Mucosa of descending colon (tissue), 3 donors: Measurements from ENCODE around the gene OR2T1. TPM values are rescaled to one million over a fixed set of nuclear protein-coding genes. Genes with fewer than 3 reads are reported as not detected.

Source experiments
- ATAC-seq: fragments of 200-7000 bp; cut with Tn5 transposase; one replicate; pipeline ENCODE4 v1.9.1; 2020; ENCODE audit warnings: mild to moderate bottlenecking, moderate library complexity
- DNase-seq, 3 donors: peaks; one replicate each; pipeline ENCODE4 v3.0.0-alpha.2; 2020
- H3K36me3 ChIP-seq: fragments of 200-600 bp; one replicate; pipeline ENCODE4 v1.8.0; 2021; ENCODE audit warnings: low read depth, mild to moderate bottlenecking
- H3K4me1 ChIP-seq: fragments of 200-600 bp; one replicate; pipeline ENCODE4 v1.8.0; 2021; ENCODE audit warnings: low read depth, mild to moderate bottlenecking
- H3K4me3 ChIP-seq: fragments of 200-600 bp; one replicate; pipeline ENCODE4 v1.8.0; 2021; ENCODE audit warnings: mild to moderate bottlenecking
- H3K9me3 ChIP-seq: fragments of 200-600 bp; one replicate; pipeline ENCODE4 v1.8.0; 2021; ENCODE audit warnings: mild to moderate bottlenecking
- intact Hi-C, 2 donors: fragments of 100-400 bp; cut with DNase I in 1 of 2; cut with micrococcal nuclease in 1 of 2; formaldehyde crosslinking; loops; one replicate each; pipeline versions ENCODE4 v1.11.0 to v1.11.1; 2022; cut with DNase I, micrococcal nuclease
- total RNA-seq, 3 donors: library from RNA; stranded (reverse); fragmentation: NEBNext Ultra II Directional in 2 of 3; extraction: Animal tissue kit (Norgen Biotek cat#: 25700) in 2 of 3; gene quantifications; one replicate each; pipeline versions ENCODE4 v1.2.1 to v1.2.4, GENCODE V29; 2021 to 2023
- TF ChIP-seq, protein P1 (sequence below): fragments of 200-600 bp; IDR thresholded peaks from one replicate; pipeline ENCODE4 v1.8.0; 2022; ENCODE audit warnings: antibody characterized with exemption, mild to moderate bottlenecking
- donor health status: DM: no; HTN: no; CAD: no; lungs with moderate emphysema.
- donor health status: DM: no; HTN: no; CAD: no.
- donor health status: DM: no; HTN: yes; CAD: no.

Gene OR2T1
- total RNA-seq, 3 donors from 2014 or later, result not detected

GRCh38 chr1:248373761-248374160, 29.1 kb upstream of the OR2T1 start:
- DNase-seq (no peak), ATAC-seq (no peak)
- Histone ChIP-seq H3K9me3 (peaks cover 31% of the 10 kb centered on the region), H3K4me1 (no peaks in the 10 kb centered on the region), H3K36me3 (no peaks in the 10 kb centered on the region), H3K4me3 (no peak overlapping the region)
- TF ChIP-seq, protein P1, sequence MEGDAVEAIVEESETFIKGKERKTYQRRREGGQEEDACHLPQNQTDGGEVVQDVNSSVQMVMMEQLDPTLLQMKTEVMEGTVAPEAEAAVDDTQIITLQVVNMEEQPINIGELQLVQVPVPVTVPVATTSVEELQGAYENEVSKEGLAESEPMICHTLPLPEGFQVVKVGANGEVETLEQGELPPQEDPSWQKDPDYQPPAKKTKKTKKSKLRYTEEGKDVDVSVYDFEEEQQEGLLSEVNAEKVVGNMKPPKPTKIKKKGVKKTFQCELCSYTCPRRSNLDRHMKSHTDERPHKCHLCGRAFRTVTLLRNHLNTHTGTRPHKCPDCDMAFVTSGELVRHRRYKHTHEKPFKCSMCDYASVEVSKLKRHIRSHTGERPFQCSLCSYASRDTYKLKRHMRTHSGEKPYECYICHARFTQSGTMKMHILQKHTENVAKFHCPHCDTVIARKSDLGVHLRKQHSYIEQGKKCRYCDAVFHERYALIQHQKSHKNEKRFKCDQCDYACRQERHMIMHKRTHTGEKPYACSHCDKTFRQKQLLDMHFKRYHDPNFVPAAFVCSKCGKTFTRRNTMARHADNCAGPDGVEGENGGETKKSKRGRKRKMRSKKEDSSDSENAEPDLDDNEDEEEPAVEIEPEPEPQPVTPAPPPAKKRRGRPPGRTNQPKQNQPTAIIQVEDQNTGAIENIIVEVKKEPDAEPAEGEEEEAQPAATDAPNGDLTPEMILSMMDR, result no peak
- intact Hi-C loops, result no loop called here

- no peak for DNase-seq
Observed at GRCh38 chr1:248375446-248375845, 27.4 kb upstream of the OR2T1 start, which contains the start of gene OR2T6. TSS of gene OR2T6 (plus strand) at chr1:248375746. CDS start at chr1:248387609, 11,863 bp downstream.

DNA sequence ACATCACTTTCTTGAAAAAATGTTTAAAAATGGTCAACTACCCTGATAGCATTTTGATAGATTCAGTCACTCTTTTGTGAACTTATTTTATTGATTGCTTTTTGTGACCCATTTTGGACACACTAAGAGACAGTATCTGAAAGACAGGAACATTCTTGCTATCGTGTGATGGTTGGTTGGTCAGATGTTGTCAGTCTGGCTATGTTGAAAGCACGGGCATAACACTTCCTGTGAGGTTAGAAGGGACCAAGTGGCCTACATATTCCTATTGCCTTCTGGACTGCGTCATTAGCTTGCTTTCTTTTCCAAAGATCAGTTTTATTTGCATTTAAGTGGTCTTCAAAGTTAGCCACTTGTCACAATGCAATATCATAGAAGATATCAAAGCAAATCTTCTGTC, 25.9 kb upstream of the OR2T1 start:
- intact Hi-C loops, result no loop called here
- DNase-seq, result no peak
- no peak for ATAC-seq
- no peaks in the 10 kb centered on the region for H3K4me1 ChIP-seq
- H3K4me3 ChIP-seq, result no peak overlapping the region
- H3K36me3 ChIP-seq, result no peaks in the 10 kb centered on the region
- H3K9me3 ChIP-seq, result peaks cover 19% of the 10 kb centered on the region
- TF ChIP-seq, protein P1, result no peak

More at GRCh38 chr1:248375446-248375845, 27.4 kb upstream of the OR2T1 start, which contains the start of gene OR2T6:
- TF ChIP-seq, protein P1, result no peak
- H3K4me1 ChIP-seq, result no peaks in the 10 kb centered on the region
- intact Hi-C loops, result no loop called here
- ATAC-seq, result no peak
- peaks cover 21% of the 10 kb centered on the region for H3K9me3 ChIP-seq
- no peaks in the 10 kb centered on the region for H3K36me3 ChIP-seq
- no peak within 1 kb of the TSS for H3K4me3 ChIP-seq

DNA sequence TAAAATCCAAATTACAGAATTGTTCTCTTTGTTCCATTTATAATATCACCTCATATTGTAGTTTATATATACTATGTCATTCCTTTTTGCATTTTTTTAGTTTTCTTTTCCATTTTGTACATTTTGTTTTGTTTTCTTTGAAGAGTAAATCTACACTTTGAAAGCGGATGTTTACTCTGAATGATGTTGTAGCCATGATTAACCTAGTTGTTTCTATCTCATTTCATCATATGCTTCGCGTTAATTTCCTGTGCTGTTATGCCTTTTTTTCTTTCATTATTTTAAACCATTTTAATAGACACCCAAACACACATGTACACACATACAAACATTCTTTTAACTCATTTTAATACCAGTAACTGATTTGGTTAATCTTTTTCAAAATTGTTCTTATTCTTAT, 22.0 kb upstream of the OR2T1 start:
- no peak overlapping the region for H3K4me3 ChIP-seq
- ATAC-seq (no peak), DNase-seq (no peak)
- intact Hi-C loops, result no loop called here
- H3K4me1 ChIP-seq, result no peaks in the 10 kb centered on the region
- H3K9me3 ChIP-seq, result peaks cover 8% of the 10 kb centered on the region
- TF ChIP-seq, protein P1, result no peak
- H3K36me3 ChIP-seq, result no peaks in the 10 kb centered on the region

GRCh38 chr1:248388426-248388825, 14.4 kb upstream of the OR2T1 start:
- no peak overlapping the region for H3K4me3 ChIP-seq
- intact Hi-C loops, result no loop called here
- TF ChIP-seq, protein P1, result no peak
- DNase-seq (no peak), ATAC-seq (no peak)
- no peaks in the 10 kb centered on the region for H3K36me3 ChIP-seq
- no peaks in the 10 kb centered on the region for H3K4me1 ChIP-seq
- peaks cover 42% of the 10 kb centered on the region for H3K9me3 ChIP-seq

DNA sequence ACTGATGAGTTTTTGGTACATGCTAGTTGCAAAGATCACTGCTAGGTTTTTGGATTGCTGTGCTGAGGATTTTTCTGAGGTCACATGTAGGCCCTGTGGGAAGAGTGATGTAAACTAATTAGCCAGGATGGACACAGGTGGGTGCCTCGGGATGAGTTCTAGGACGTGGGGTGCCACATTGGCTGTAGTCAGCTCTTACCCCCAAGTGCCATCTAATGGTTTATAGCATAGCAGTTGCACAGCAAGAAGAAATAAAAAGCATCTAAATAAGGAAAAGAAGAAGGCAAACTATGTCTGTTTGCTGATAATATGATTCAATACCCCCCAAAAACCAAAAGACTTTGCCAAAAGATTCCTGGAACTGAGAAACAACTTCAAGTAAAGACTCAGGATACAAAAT, 9.8 kb upstream of the OR2T1 start:
- no peaks in the 10 kb centered on the region for H3K36me3 ChIP-seq
- H3K4me1 ChIP-seq, result no peaks in the 10 kb centered on the region
- TF ChIP-seq, protein P1, result no peak
- no peak for ATAC-seq
- H3K4me3 ChIP-seq, result no peak overlapping the region
- peaks cover 33% of the 10 kb centered on the region for H3K9me3 ChIP-seq
- intact Hi-C loops, result no loop called here
- no peak for DNase-seq
